Neural progenitor cell (in vitro differentiated cells): Measurements from ENCODE around the gene CEP89. TPM values are rescaled to one million over a fixed set of nuclear protein-coding genes. Genes with fewer than 3 reads are reported as not detected.

ENCODE experiments used
- DNase-seq: peaks from one replicate; pipeline ENCODE4 v3.0.0-alpha.2; 2016; ENCODE audit warnings: low spot score
- H2AFZ ChIP-seq: fragments of 200-600 bp; sonication (generic); replicated peaks from 2 replicates; pipeline ENCODE4 v1.6.1; 2016; ENCODE audit warnings: antibody characterized with exemption
- H3F3A ChIP-seq: fragments of 200-600 bp; sonication (generic); 2 replicates; pipeline ENCODE4 v1.6.1; 2016; ENCODE audit warnings: antibody characterized with exemption, low read depth
- H3K27ac ChIP-seq: fragments of 200-600 bp; sonication (generic); 2 replicates; pipeline ENCODE4 v1.5.1; 2016; ENCODE audit warnings: mild to moderate bottlenecking
- H3K27me3 ChIP-seq: fragments of 200-600 bp; sonication (generic); 2 replicates; pipeline ENCODE4 v1.6.1; 2016; ENCODE audit warnings: mild to moderate bottlenecking, moderate library complexity
- H3K36me3 ChIP-seq: fragments of 200-600 bp; sonication (generic); 2 replicates; pipeline ENCODE4 v1.5.1; 2016
- H3K4me1 ChIP-seq: fragments of 200-600 bp; sonication (generic); 2 replicates; pipeline ENCODE4 v1.6.1; 2016; ENCODE audit warnings: mixed run types
- H3K4me2 ChIP-seq: fragments of 200-600 bp; sonication (generic); 2 replicates; pipeline ENCODE4 v1.6.1; 2016
- H3K4me3 ChIP-seq: fragments of 200-600 bp; sonication (generic); 2 replicates; pipeline ENCODE4 v1.5.1; 2016
- H3K79me2 ChIP-seq: fragments of 200-600 bp; sonication (generic); 2 replicates; pipeline ENCODE4 v1.6.1; 2016; ENCODE audit warnings: low read depth
- H3K9ac ChIP-seq: fragments of 200-600 bp; sonication (generic); 2 replicates; pipeline ENCODE4 v1.6.1; 2016
- H3K9me3 ChIP-seq: fragments of 200-600 bp; sonication (generic); 2 replicates; pipeline ENCODE4 v1.5.1; 2016; ENCODE audit warnings: low read depth
- H4K20me1 ChIP-seq: fragments of 200-600 bp; sonication (generic); 2 replicates; pipeline ENCODE4 v1.6.1; 2016; ENCODE audit warnings: low read depth
- H3K27ac Mint-ChIP-seq: 3 replicates; pipeline ENCODE4 v1.8.0; 2021; ENCODE audit warnings: mixed read lengths
- H3K27me3 Mint-ChIP-seq: 2 replicates; pipeline ENCODE4 v1.8.0; 2022; ENCODE audit warnings: low read depth, mild to moderate bottlenecking, inconsistent platforms, moderate library complexity, mixed read lengths; ENCODE audit not compliant: insufficient read depth
- H3K36me3 Mint-ChIP-seq: 3 replicates; pipeline ENCODE4 v1.8.0; 2021; ENCODE audit warnings: mixed read lengths
- H3K4me1 Mint-ChIP-seq: 3 replicates; pipeline ENCODE4 v1.8.0; 2021; ENCODE audit warnings: mixed read lengths
- H3K4me3 Mint-ChIP-seq: 3 replicates; pipeline ENCODE4 v1.8.0; 2021; ENCODE audit warnings: mild to moderate bottlenecking, moderate library complexity, mixed read lengths
- H3K9me3 Mint-ChIP-seq: 3 replicates; pipeline ENCODE4 v1.8.0; 2020; ENCODE audit warnings: mixed read lengths
- CTCF ChIP-seq: fragments of 200-600 bp; sonication (generic); IDR thresholded peaks from 2 replicates; pipeline ENCODE4 v1.5.1; 2017; ENCODE audit warnings: antibody characterized with exemption, mild to moderate bottlenecking
- EZH2 ChIP-seq: fragments of 200-600 bp; sonication (generic); IDR thresholded peaks from 2 replicates; pipeline ENCODE4 v1.6.1; 2017; ENCODE audit warnings: antibody characterized with exemption, mild to moderate bottlenecking, moderate library complexity
- EZH2phosphoT487 ChIP-seq: fragments of 200-600 bp; sonication (generic); IDR thresholded peaks from 2 replicates; pipeline ENCODE4 v1.6.1; 2017; ENCODE audit warnings: antibody characterized with exemption
- total RNA-seq: library from RNA; depleted of rRNA; stranded (reverse); fragments of >200 nt; gene quantifications from 2 replicates; pipeline ENCODE4 v1.2.3, GENCODE V29; 2015; ENCODE audit warnings: low replicate concordance

The CEP89 gene
- total RNA-seq, 1 donor from 2014 or later, result 26.1 TPM

GRCh38 chr19:32936065-32936464 lies 35.7 kb downstream of the CEP89 start:
- no peak overlapping the region for H3K4me3 ChIP-seq
- no peak overlapping the region for H3K27ac Mint-ChIP-seq
- no peaks in the 10 kb centered on the region for H3K4me1 ChIP-seq
- no peaks in the 10 kb centered on the region for H4K20me1 ChIP-seq
- H3K4me1 Mint-ChIP-seq, result no peaks in the 10 kb centered on the region
- no peaks in the 10 kb centered on the region for H3K27me3 Mint-ChIP-seq
- TF ChIP-seq EZH2phosphoT487 (no peak), CTCF (no peak), EZH2 (no peak)
- H3K36me3 ChIP-seq, result peaks cover 4% of the 10 kb centered on the region
- no peaks in the 10 kb centered on the region for H3K9me3 ChIP-seq
- no peaks in the 10 kb centered on the region for H3K9me3 Mint-ChIP-seq
- no peak overlapping the region for H3K4me3 Mint-ChIP-seq
- H3K36me3 Mint-ChIP-seq, result peaks cover 19% of the 10 kb centered on the region
- no peaks in the 10 kb centered on the region for H3K79me2 ChIP-seq
- H3K27me3 ChIP-seq, result no peaks in the 10 kb centered on the region
- H3K9ac ChIP-seq, result no peak overlapping the region
- H2AFZ ChIP-seq, result no peak overlapping the region
- no peak overlapping the region for H3K27ac ChIP-seq
- H3F3A ChIP-seq, result no peaks in the 10 kb centered on the region
- H3K4me2 ChIP-seq, result no peak overlapping the region
- DNase-seq, result no peak

- no peaks in the 10 kb centered on the region for H3K9me3 ChIP-seq
- Mint-ChIP-seq H3K27me3 (no peaks in the 10 kb centered on the region), H3K27ac (no peak overlapping the region), H3K4me1 (no peaks in the 10 kb centered on the region), H3K4me3 (no peak overlapping the region), H3K9me3 (no peaks in the 10 kb centered on the region), H3K36me3 (peaks cover 19% of the 10 kb centered on the region)
- H3K4me2 ChIP-seq, result no peak overlapping the region
- no peaks in the 10 kb centered on the region for H3K4me1 ChIP-seq
- H4K20me1 ChIP-seq, result no peaks in the 10 kb centered on the region
- peaks cover 4% of the 10 kb centered on the region for H3K36me3 ChIP-seq
- no peaks in the 10 kb centered on the region for H3K27me3 ChIP-seq
- DNase-seq, result no peak
- no peak overlapping the region for H2AFZ ChIP-seq
- no peak overlapping the region for H3K9ac ChIP-seq
- H3F3A ChIP-seq, result no peaks in the 10 kb centered on the region
- H3K27ac ChIP-seq, result no peak overlapping the region
- H3K4me3 ChIP-seq, result no peak overlapping the region
- no peaks in the 10 kb centered on the region for H3K79me2 ChIP-seq
- TF ChIP-seq EZH2, result no peak
Observed at GRCh38 chr19:32935629-32936028, 36.1 kb downstream of the CEP89 start.

- H3K4me1 Mint-ChIP-seq, result no peaks in the 10 kb centered on the region
- Histone ChIP-seq H3K79me2 (no peaks in the 10 kb centered on the region), H3K27me3 (no peaks in the 10 kb centered on the region), H3K4me3 (no peak overlapping the region), H4K20me1 (no peaks in the 10 kb centered on the region), H3K36me3 (peaks cover 4% of the 10 kb centered on the region), H2AFZ (no peak overlapping the region), H3K9me3 (no peaks in the 10 kb centered on the region), H3K4me1 (no peaks in the 10 kb centered on the region), H3K27ac (no peak overlapping the region), H3K9ac (no peak overlapping the region), H3K4me2 (no peak overlapping the region), H3F3A (no peaks in the 10 kb centered on the region)
- H3K4me3 Mint-ChIP-seq, result no peak overlapping the region
- no peak overlapping the region for H3K27ac Mint-ChIP-seq
- peaks cover 35% of the 10 kb centered on the region for H3K36me3 Mint-ChIP-seq
- H3K9me3 Mint-ChIP-seq, result peaks cover 3% of the 10 kb centered on the region
- DNase-seq, result no peak
- no peaks in the 10 kb centered on the region for H3K27me3 Mint-ChIP-seq
- TF ChIP-seq EZH2phosphoT487, result no peak
- no peak for TF ChIP-seq EZH2
- TF ChIP-seq CTCF, result no peak
Observed at GRCh38 chr19:32933571-32933970, 38.2 kb downstream of the CEP89 start.

- no peaks in the 10 kb centered on the region for H3K27me3 Mint-ChIP-seq
- no peaks in the 10 kb centered on the region for H3K4me1 Mint-ChIP-seq
- Histone ChIP-seq H3K79me2 (no peaks in the 10 kb centered on the region), H2AFZ (no peak overlapping the region), H3K27me3 (no peaks in the 10 kb centered on the region), H3K4me2 (no peak overlapping the region), H4K20me1 (no peaks in the 10 kb centered on the region), H3K4me3 (no peak overlapping the region), H3K9ac (no peak overlapping the region), H3K9me3 (no peaks in the 10 kb centered on the region), H3K36me3 (peaks cover 4% of the 10 kb centered on the region), H3K27ac (no peak overlapping the region), H3K4me1 (no peaks in the 10 kb centered on the region), H3F3A (no peaks in the 10 kb centered on the region)
- peaks cover 43% of the 10 kb centered on the region for H3K36me3 Mint-ChIP-seq
- H3K4me3 Mint-ChIP-seq, result no peak overlapping the region
- DNase-seq, result no peak
- no peak overlapping the region for H3K27ac Mint-ChIP-seq
- H3K9me3 Mint-ChIP-seq, result peaks cover 5% of the 10 kb centered on the region
- TF ChIP-seq EZH2phosphoT487 (no peak), CTCF (no peak), EZH2 (no peak)
Observed at GRCh38 chr19:32930567-32930966, 41.2 kb downstream of the CEP89 start.
